ENCODE results near the gene TGFA. TPM values are rescaled to one million over a fixed set of nuclear protein-coding genes. Genes with fewer than 3 reads are reported as not detected.
A peak's percentile ranks its signal among the peaks of the same experiment; 100 is the strongest.

Gene TGFA
- polyA plus RNA-seq, 2 of the 4 experiments (the other 2 are of a cell fraction), result 3.5 to 5.3 TPM

- TF ChIP-seq EHF (CRISPR knock-in tag; IDR thresholded peaks at IDR 0.05) (no peak), HOXB5 (CRISPR knock-in tag; IDR thresholded peaks at IDR 0.05) (no peak), CHD2 (IDR thresholded peaks at IDR 0.05; ENCODE audit: low read length, partially characterized antibody) (no peak), ZFP36 (IDR thresholded peaks at IDR 0.05; ENCODE audit: borderline replicate concordance, partially characterized antibody) (no peak), PBX3 (IDR thresholded peaks at IDR 0.05) (no peak), MAFK (IDR thresholded peaks at IDR 0.05; ENCODE audit: partially characterized antibody) (no peak)
These were observed 49.4 kb upstream of the TGFA start (continued) for GRCh38 chr2:70603066-70603465.

- TF ChIP-seq CHD2 (IDR thresholded peaks at IDR 0.05; ENCODE audit: low read length, partially characterized antibody), result no peak
- TF ChIP-seq ZNF302 (CRISPR knock-in tag; IDR thresholded peaks at IDR 0.05), result no peak
- TF ChIP-seq ZC3H11A (IDR thresholded peaks at IDR 0.05), result no peak
- TF ChIP-seq REST (IDR thresholded peaks at IDR 0.05), result no peak
- TF ChIP-seq FOXS1 (CRISPR knock-in tag; IDR thresholded peaks at IDR 0.05), result no peak
- TF ChIP-seq E2F6 (IDR thresholded peaks at IDR 0.05; ENCODE audit: borderline replicate concordance, low read depth), result no peak
- no peak for TF ChIP-seq HDAC2 (IDR thresholded peaks at IDR 0.05)
- no peak for TF ChIP-seq JUN (IDR thresholded peaks at IDR 0.05)
- TF ChIP-seq TFCP2L1 (CRISPR knock-in tag; IDR thresholded peaks at IDR 0.05), result no peak
- TF ChIP-seq PBX3 (IDR thresholded peaks at IDR 0.05), result no peak
- DNase-seq (ENCODE audit: low read depth in 1 of 2, low spot score in 1 of 2) (no peak), FAIRE-seq (peak; percentile 59), ATAC-seq (no peak)
- Histone ChIP-seq H3K27ac (no peak overlapping the region), H3K9me3 (peaks cover 11% of the 10 kb centered on the region; the same call in 1 of the 3 replicates), H3K4me1 (peaks cover 7% of the 10 kb centered on the region; the same call in 1 of the 3 replicates), H3K4me2 (no peak overlapping the region), H3K4me3 (no peak overlapping the region)
- 0% methylated on average over 1 of the region's 1 CpG for WGBS (ENCODE audit: missing lambda C conversion rate)
- CTCF ChIA-PET, result interaction anchor here (1.2 to 1.6 kb wide), 2 partner anchors 11 to 12 kb away, joined by 3 to 4 read pairs; no protein-coding TSS in a partner anchor
- POLR2A ChIA-PET, result no interaction called here
These were observed 44.6 kb upstream of the TGFA start for GRCh38 chr2:70598197-70598596.

- FAIRE-seq, result no peak
- no peak overlapping the region for H3K4me3 ChIP-seq
- peaks cover 7% of the 10 kb centered on the region; the same call in 1 of the 3 replicates for H3K4me1 ChIP-seq
- peak; percentile 24 to 38; a peak in 2 of 6 replicates for ATAC-seq
- WGBS (ENCODE audit: missing lambda C conversion rate), result 74% methylated on average over 7 of the region's 7 CpGs
- H3K9me3 ChIP-seq, result peaks cover 11% of the 10 kb centered on the region; the same call in 1 of the 3 replicates
- DNase-seq (ENCODE audit: low read depth in 1 of 2, low spot score in 1 of 2), result no peak
- CTCF ChIA-PET, result interaction anchor here (1.4 kb wide), 1 partner anchor 21 kb away, joined by 4 read pairs; no protein-coding TSS in a partner anchor
- TF ChIP-seq KDM1A (IDR thresholded peaks at IDR 0.05; ENCODE audit: low read depth) (no peak), NR3C1 (IDR thresholded peaks at IDR 0.05) (no peak), SMC3 (IDR thresholded peaks at IDR 0.05) (no peak), TP53 (CRISPR knock-in tag; IDR thresholded peaks at IDR 0.05) (peak; percentile 78), HOXB5 (CRISPR knock-in tag; IDR thresholded peaks at IDR 0.05) (no peak)
- peak overlapping the region; percentile 52 to 65 for H3K27ac ChIP-seq
- no peak overlapping the region for H3K4me2 ChIP-seq
- POLR2A ChIA-PET, result no interaction called here
These were observed 43.1 kb upstream of the TGFA start for GRCh38 chr2:70596739-70597138.
